ENCODE data around the gene KIRREL3.

The KIRREL3 gene

DNA sequence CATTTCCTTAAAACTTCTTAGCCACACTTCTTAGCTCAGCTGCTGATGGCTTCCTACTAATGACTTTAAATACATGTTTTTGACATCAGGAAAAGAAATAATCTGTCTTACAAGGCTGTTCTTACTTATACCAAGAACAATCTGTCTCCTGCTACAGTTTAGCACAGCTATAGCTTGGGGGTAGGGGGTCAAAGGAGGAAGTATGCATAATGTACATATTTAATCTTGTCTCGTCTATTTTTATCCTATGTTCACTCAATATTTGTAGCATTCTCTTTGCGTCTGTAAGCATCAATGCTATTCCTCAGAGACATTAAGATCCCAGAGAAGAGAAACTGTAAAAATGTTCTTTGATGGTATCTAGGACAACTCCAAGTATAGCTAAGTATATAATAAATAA, 96.0 kb downstream of the KIRREL3 start:
- no peak for DNase-seq

GRCh38 chr11:126901783-126902182, 98.8 kb downstream of the KIRREL3 start:
- DNase-seq: no peak

GRCh38 chr11:126899961-126900748, 100.4 kb downstream of the KIRREL3 start:
- DNase-seq: no peak

DNA sequence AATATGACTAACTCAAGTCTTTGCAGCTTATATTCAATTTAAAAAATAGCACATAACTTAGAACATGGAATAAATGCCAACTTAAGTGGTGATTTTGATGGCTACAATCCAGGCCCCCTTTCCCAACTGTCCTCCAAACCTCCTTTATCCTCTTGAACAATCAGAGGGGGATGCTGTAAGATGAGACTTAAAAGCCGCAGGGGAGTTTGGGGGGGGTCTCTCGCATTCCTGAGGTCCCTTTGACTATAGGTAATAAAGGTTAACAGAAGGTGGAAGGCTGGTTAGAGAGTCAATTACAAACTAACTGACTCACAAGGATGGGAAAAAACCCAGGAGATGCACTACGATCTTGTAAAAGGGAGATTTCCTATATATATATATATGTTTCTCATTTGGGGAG, 101.8 kb downstream of the KIRREL3 start:
- DNase-seq: no peak

DNA sequence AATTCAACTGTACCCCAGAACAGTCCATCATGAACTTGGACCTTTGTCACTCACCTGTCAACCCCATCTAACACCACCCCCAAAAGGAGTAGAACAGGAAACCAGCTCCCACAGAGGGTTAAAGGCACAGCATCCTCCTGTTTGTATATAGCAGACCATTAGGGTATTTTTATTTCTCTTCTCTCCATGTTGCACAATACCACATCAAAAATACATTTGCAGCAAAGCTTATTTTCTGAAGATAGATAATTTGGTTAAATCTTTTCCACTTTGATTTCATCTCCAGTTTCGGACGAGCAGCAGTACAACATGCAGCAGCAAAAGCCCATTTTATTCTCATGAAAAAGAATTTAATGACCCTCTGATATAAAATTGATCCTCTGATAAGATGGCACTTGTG, 103.1 kb downstream of the KIRREL3 start:
- no peak for DNase-seq

GRCh38 chr11:126896025-126896424, 104.5 kb downstream of the KIRREL3 start:
- DNase-seq: no peak

- peak; percentile 47 for DNase-seq
Observed at GRCh38 chr11:126893796-126894195, 106.8 kb downstream of the KIRREL3 start.

DNA sequence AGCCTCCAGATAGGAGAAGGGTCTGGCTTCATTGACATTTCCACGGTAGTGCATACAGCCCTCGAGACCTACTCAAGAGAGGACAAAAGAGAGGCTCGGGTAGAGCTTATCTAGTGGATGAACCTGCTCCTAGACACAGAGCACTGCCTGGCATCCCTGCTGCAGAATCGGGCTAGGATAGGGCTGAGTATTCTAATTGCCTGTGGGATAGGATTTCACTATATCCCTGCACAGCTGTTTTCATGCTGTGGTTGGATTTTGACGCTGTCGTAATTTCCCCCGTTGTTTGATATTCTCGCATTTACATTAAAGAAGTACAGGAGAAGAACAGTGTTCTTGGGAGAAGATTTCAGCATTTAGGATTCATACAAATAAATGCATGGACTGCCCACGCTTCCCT, 107.8 kb downstream of the KIRREL3 start:
- no peak for DNase-seq

DNA sequence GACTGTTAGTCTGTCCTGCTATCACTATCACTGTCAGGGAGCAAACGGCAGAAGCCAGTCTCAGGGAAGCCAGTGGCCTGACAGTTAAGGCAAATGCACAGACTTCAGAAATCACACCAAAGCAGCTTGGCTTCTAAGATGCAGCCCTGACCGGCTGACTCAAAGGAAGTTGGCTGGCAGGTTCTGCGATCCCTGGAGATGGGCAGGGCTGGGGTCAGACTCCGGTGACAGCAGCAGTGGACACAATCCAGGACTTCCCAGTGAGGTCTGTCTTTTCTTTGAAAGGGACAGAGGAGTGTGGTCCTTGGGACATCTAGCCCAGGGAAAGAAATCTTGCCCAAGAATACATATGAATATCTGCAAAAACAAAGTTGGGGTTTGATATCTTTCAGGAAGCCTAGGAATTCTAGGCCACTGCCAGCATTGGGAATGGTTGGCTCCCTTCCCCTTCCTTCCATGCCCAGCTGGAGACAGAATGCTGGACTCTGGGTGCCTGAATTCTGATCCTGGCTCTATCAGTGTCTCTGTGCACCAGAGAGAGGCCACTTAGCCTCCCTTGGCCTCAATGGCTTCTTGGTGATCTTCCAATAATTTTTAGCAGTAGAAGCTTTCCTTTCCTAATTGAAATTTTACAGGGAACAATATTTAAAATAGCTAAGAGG, 108.9 kb downstream of the KIRREL3 start:
- DNase-seq: no peak

DNA sequence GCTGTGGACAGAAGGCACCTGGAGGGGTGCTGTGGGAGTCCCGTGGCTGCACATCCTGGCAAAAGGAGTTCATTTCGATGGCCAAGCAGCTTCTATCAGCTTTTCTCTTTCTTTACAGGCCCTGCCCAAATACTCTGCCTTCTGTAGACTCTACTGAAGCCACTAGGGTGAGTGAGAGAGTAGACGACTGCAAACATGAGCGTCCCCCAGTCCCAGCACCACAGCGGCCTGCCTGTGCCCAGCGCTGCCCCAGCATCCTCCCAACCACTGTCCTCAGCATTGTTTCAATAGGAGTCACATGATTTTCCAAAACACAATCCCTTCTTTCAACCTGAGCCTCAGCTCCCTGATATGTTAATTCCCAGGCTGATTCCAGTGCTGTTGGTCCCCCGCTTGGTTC, 110.0 kb downstream of the KIRREL3 start:
- DNase-seq: no peak

GRCh38 chr11:126888115-126888712, 112.4 kb downstream of the KIRREL3 start:
- DNase-seq: no peak

GRCh38 chr11:126886636-126887035, 113.9 kb downstream of the KIRREL3 start:
- DNase-seq: no peak

GRCh38 chr11:126886085-126886484, 114.5 kb downstream of the KIRREL3 start:
- DNase-seq: no peak

DNA sequence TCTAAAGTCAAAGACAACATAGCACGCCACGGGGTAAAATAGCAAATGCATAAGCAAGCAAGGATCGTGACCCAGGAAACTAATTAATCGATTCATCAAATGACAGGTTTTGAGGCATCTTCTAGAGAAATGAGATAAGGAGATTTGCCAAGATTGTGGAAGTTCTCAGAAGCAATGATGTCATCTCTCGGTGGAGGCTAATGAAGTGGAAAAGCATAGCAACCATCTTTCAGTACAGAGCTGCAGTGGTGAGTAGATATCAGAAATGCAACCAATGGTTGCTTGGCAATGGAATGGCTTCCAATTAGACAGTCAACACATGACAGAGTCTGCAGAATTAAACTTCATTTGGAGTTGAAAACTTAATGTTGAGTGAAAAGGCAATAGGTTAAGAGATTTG, 116.0 kb downstream of the KIRREL3 start:
- DNase-seq: no peak

DNA sequence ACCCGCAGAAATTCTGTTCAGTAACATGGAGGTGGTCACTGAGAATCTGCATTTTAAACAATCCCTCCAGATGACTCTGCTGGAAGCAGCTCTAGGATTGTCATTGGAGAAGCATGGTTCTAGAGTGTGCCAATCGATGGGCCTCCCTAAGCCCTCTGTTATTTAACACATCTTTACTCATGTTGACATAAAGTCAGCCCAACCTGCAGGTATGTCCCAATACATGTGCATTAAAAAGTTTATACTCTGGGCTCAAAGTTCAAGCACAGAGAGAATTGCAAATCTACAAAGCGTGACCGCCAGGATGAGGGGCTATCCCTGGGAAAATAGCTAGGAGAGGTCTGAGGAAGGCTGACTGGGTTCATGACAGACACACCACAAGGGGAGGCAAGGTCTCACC, 116.4 kb downstream of the KIRREL3 start:
- no peak for DNase-seq

GRCh38 chr11:126880872-126881271, 119.7 kb downstream of the KIRREL3 start:
- DNase-seq: no peak

DNA sequence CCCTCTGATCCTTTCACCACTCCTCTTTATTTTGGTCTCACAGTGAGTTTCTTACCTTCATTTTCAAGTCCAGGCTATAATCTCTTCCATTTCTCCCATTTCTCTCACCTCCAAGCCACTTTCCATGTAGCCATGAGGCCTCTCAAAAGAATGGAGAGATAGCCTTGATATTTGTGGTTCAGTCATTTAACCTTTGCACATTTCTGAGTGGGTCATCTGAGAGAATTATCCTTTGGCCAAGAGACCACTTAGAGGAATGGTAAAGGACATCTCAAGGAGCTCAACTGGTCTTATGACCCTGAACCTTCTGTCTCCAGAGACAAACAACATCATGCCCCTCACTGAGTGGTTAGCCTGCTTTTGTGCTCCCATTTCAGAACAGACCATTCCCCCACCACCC, 121.1 kb downstream of the KIRREL3 start:
- no peak for DNase-seq

DNA sequence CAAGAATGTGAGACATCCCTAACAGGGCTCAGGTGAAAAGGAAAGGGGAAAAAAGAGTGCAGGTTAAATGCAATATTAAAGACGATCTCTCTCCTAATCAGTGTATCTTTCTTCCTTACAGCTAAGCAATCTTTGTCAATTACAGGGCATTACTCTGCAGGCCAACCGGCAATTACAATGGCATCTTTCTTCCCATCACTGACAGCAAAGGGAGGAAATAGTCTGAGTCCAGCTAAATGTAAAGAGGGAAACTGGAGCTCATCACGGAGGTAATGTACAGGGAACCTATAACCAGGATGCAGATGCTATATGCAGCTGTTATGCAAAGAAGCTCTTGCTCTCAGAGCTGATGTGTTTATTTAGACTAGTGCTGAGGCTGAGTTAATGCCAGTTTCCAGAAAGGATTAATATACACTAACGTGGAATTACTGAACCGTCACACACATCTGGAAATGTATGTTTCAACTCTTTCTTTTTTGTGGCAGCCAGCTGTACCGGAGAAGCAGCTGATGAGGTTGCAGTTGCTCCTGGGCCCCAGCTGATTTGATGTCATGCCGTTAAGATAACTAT, 121.6 kb downstream of the KIRREL3 start:
- no peak for DNase-seq

DNA sequence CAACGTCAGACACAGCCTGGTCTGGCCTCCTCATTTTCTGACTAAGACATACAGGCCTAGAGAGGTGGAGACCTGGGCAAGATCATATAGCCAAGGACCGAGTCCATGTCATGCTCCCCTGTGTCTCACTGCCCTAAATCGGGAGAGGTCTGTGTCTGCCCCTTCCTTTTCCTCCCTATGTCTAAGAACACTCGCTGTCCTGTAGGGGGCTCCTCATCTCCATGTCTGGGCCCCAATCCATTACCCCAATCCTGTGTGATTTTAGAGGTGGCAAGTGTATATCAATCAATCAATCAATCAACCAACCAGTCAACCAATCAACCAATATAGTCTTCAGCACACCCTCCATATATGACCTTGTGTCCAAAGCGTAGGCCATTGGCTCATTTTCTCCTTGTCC, 125.7 kb downstream of the KIRREL3 start:
- DNase-seq: peak; percentile 8

- DNase-seq: no peak
Observed at GRCh38 chr11:126874276-126874675, 126.3 kb downstream of the KIRREL3 start.

- DNase-seq: no peak
Observed at GRCh38 chr11:126871792-126872191, 128.8 kb downstream of the KIRREL3 start.

DNA sequence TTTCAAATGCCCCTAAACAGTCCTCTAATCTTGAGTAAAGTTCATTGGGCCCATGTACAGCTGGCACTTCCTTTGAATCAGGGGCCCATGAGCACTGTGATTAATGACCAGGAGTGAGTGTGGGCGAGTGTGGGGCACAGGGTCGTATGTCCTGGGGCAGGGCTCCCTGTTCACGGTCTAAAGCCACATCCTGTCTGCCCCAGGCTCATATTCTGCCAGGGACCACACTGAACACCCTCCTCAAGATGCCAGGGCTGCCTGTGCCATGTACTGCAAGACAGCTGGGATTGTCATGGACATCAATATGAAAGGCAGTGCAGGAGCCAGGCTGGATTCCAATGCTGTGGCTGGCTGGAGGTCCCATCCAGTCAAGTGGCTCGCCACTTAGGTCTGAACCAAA, 130.5 kb downstream of the KIRREL3 start:
- DNase-seq: no peak

GRCh38 chr11:126868741-126869140, 131.8 kb downstream of the KIRREL3 start:
- no peak for DNase-seq

- no peak for DNase-seq
Observed at GRCh38 chr11:126864934-126865333, 135.6 kb downstream of the KIRREL3 start.

Measured in hematopoietic multipotent progenitor cell treated with erythropoietin and hydrocortisone succinate and interleukin-3 and kit ligand, for 4 days (in vitro differentiated cells).